Endothelial cell of umbilical vein (primary cell): ENCODE results near the gene CAPN15.

Experiments used
- EZH2 ChIP-seq: IDR thresholded peaks from 2 replicates; pipeline ENCODE4 v1.6.1; 2012; ENCODE audit warnings: borderline replicate concordance, low read depth, mild to moderate bottlenecking, moderate library complexity, low read length, inconsistent platforms; ENCODE audit not compliant: severe bottlenecking
- FOS ChIP-seq: IDR thresholded peaks from 2 replicates; pipeline ENCODE4 v1.6.1; 2011; ENCODE audit warnings: mild to moderate bottlenecking, low read length, moderate library complexity, borderline replicate concordance; ENCODE audit not compliant: insufficient read depth
- JUN ChIP-seq: IDR thresholded peaks from 2 replicates; pipeline ENCODE4 v1.6.1; 2011; ENCODE audit warnings: borderline replicate concordance, low read depth; ENCODE audit not compliant: insufficient read length, insufficient read depth
- MYC ChIP-seq: IDR thresholded peaks from one replicate; pipeline ENCODE4 v1.6.1; 2011; ENCODE audit warnings: mild to moderate bottlenecking, low read depth, low read length
- POLR2A ChIP-seq: IDR thresholded peaks from 2 replicates; pipeline ENCODE4 v1.6.1; 2012; ENCODE audit warnings: low read depth, mild to moderate bottlenecking, control low read depth, low read length
- POLR2AphosphoS5 ChIP-seq: IDR thresholded peaks from 2 replicates; pipeline ENCODE4 v1.6.1; 2012; ENCODE audit warnings: low read depth, mild to moderate bottlenecking, control low read depth, low read length, moderate library complexity; ENCODE audit not compliant: insufficient read depth
- TF ChIP-seq, protein P1 (sequence below), 2 donors: IDR thresholded peaks; 1 replicate in 1 of 2; 2 replicates in 1 of 2; pipeline ENCODE4 v1.5.1; 2011; ENCODE audit warnings: low read length in 2 of 2, mild to moderate bottlenecking in 2 of 2, moderate library complexity in 2 of 2, control low read depth in 1 of 2, inconsistent platforms in 1 of 2, low read depth in 1 of 2; ENCODE audit not compliant: insufficient read depth in 1 of 2; ENCODE audit errors: extremely low read depth in 1 of 2
- TF ChIP-seq, protein P2 (sequence below): IDR thresholded peaks from 2 replicates; pipeline ENCODE4 v1.6.1; 2011; ENCODE audit not compliant: insufficient read depth, insufficient read length

DNA sequence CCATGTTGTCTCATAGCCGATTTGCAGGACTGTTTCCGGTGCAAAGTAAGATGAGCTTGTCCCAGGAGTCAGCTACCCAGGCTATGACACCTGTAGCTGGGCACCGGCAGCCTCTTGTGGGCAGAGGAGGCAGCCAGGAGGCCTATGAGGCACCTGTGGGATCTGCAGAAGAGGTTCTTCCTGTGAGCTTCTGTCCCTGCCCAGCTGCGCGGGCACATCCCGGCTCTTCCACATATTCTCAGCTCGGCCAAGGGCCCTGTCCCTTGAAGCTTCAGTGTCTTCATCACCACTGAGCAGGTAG is 21.3 kb upstream of the CAPN15 start:
- TF ChIP-seq, protein P1, sequence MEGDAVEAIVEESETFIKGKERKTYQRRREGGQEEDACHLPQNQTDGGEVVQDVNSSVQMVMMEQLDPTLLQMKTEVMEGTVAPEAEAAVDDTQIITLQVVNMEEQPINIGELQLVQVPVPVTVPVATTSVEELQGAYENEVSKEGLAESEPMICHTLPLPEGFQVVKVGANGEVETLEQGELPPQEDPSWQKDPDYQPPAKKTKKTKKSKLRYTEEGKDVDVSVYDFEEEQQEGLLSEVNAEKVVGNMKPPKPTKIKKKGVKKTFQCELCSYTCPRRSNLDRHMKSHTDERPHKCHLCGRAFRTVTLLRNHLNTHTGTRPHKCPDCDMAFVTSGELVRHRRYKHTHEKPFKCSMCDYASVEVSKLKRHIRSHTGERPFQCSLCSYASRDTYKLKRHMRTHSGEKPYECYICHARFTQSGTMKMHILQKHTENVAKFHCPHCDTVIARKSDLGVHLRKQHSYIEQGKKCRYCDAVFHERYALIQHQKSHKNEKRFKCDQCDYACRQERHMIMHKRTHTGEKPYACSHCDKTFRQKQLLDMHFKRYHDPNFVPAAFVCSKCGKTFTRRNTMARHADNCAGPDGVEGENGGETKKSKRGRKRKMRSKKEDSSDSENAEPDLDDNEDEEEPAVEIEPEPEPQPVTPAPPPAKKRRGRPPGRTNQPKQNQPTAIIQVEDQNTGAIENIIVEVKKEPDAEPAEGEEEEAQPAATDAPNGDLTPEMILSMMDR (IDR thresholded peaks at IDR 0.05; ENCODE audit: extremely low read depth in 1 of 2, insufficient read depth in 1 of 2, low read depth in 1 of 2, low read length in 2 of 2) = no peak
- TF ChIP-seq POLR2A = no peak
- TF ChIP-seq POLR2AphosphoS5 = no peak
- no peak for TF ChIP-seq EZH2
- TF ChIP-seq, protein P2, sequence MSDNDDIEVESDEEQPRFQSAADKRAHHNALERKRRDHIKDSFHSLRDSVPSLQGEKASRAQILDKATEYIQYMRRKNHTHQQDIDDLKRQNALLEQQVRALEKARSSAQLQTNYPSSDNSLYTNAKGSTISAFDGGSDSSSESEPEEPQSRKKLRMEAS = no peak
- TF ChIP-seq FOS = no peak
- no peak for TF ChIP-seq MYC
- no peak for TF ChIP-seq JUN
